ENCODE results near the gene KRTAP19-7.

KRTAP19-7 gene, protein sequence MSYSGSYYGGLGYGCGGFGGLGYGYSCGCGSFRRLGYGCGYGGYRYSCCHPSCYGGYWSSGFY

DNA sequence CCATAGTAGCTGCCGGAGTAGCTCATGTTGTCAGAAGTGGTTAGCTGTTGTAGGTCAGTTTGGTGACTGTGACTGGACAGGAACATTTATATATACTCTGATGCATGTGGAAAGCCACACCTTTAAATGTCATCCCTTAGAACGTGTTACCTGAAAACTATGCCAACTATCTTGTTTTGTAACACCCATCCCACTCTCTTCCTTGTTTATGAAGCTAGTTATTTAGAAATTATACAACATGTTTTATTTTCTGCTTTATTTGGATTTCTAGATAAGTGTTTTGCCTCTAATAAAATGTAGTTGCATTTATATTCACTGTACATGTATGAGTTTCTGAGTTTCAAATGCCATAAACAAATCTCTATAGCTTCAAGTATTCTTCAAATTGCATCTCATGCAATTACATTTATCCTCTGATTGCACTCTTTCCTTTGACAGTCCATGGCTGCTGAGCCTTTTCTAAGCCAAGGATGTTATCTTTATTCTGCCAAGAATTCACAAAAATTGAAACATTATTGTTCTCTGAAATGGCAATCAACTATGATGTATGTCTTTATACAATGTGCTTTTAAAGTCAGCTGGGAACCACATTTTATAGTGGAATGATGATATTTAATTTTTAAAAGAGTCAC is at the start of gene KRTAP19-7:
TSS of gene KRTAP19-7 (minus strand) at position 51 of the 632 bp plus-strand sequence. CDS start at position 26, 25 bp downstream.
- no peaks in the 10 kb centered on the region for H3K27me3 ChIP-seq (ENCODE audit: insufficient read depth, insufficient read length)
- H3K9me3 ChIP-seq (ENCODE audit: insufficient read depth, low read length): no peaks in the 10 kb centered on the region; the same call in 1 of the 2 replicates
- no peak within 1 kb of the TSS for H3K4me3 ChIP-seq (ENCODE audit: insufficient read length, low read depth)
- TF ChIP-seq ZNF274 (IDR thresholded peaks at IDR 0.05; ENCODE audit: low read depth, low read length) (no peak), SUZ12 (IDR thresholded peaks at IDR 0.05; ENCODE audit: extremely low read depth, insufficient read depth, insufficient read length) (no peak), YY1 (IDR thresholded peaks at IDR 0.05; ENCODE audit: insufficient read depth, insufficient read length) (no peak)
- H3K9ac ChIP-seq (ENCODE audit: insufficient read length, low read depth): no peak within 1 kb of the TSS
- H3K36me3 ChIP-seq (ENCODE audit: insufficient read depth, insufficient read length, low read length): no peaks in the 10 kb centered on the region
- no peak for DNase-seq (ENCODE audit: low read depth, low spot score)
- H3K4me1 ChIP-seq (ENCODE audit: insufficient read depth, insufficient read length): no peaks in the 10 kb centered on the region

DNA sequence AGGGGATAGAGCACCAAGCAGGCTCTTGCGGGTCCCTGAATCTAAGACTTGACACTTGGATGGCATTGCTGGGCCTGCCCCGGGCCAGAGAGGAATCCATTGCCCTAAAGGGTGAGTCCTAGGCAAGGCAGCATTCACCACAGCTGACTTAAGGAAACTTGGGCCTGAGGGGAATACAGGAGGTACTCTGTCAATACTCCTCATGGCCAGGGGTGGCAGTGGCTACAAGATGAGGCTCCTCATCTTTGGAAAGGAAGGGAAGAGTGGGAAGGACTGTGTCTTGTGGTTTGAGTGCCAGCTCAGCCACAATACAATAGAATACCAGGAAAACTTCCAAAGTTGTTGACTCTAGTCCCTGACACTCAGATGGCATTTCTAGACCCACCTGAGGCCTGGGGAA is 44.9 kb upstream of the KRTAP19-7 start:
- no peak overlapping the region for H3K4me3 ChIP-seq (ENCODE audit: insufficient read length, low read depth)
- TF ChIP-seq SUZ12 (IDR thresholded peaks at IDR 0.05; ENCODE audit: extremely low read depth, insufficient read depth, insufficient read length) (no peak), YY1 (IDR thresholded peaks at IDR 0.05; ENCODE audit: insufficient read depth, insufficient read length) (no peak), ZNF274 (IDR thresholded peaks at IDR 0.05; ENCODE audit: low read depth, low read length) (no peak)
- DNase-seq (ENCODE audit: low read depth, low spot score): peak; percentile 20

DNA sequence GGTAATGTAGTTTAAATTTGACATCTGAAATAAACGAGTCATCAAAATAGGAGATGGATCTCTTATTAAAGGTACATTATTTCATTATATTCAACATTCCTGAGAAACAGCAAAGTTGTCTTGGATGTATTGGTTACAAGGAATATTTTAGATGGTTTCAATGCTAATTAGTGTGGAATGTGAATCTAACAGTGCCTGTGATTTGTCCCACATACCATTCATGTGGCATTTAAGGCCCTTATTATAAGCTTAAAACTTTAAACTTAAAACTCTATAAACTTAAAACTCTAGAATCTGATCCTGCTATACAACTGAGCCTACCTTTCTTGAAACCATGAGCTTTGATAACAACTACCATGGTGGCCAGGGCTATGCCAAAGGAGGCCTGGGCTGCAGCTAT is 39.7 kb upstream of the KRTAP19-7 start, which contains the start of gene KRTAP22-1:
TSS of gene KRTAP22-1 (plus strand) at position 301 of the 400 bp plus-strand sequence.
- no peaks in the 10 kb centered on the region for H3K9me3 ChIP-seq (ENCODE audit: insufficient read depth, low read length)
- H3K27me3 ChIP-seq (ENCODE audit: insufficient read depth, insufficient read length): no peaks in the 10 kb centered on the region
- no peaks in the 10 kb centered on the region for H3K4me1 ChIP-seq (ENCODE audit: insufficient read depth, insufficient read length)
- no peak for DNase-seq (ENCODE audit: low read depth, low spot score)
- H3K4me3 ChIP-seq (ENCODE audit: insufficient read length, low read depth): no peak within 1 kb of the TSS
- H3K9ac ChIP-seq (ENCODE audit: insufficient read length, low read depth): no peak within 1 kb of the TSS
- TF ChIP-seq ZNF274 (IDR thresholded peaks at IDR 0.05; ENCODE audit: low read depth, low read length): no peak
- no peak for TF ChIP-seq SUZ12 (IDR thresholded peaks at IDR 0.05; ENCODE audit: extremely low read depth, insufficient read depth, insufficient read length)
- no peak for TF ChIP-seq YY1 (IDR thresholded peaks at IDR 0.05; ENCODE audit: insufficient read depth, insufficient read length)
- H3K36me3 ChIP-seq (ENCODE audit: insufficient read depth, insufficient read length, low read length): no peaks in the 10 kb centered on the region

More for the DNA sequence above, 44.9 kb upstream of the KRTAP19-7 start:
- H3K36me3 ChIP-seq (ENCODE audit: insufficient read depth, insufficient read length, low read length): no peaks in the 10 kb centered on the region
- H3K27me3 ChIP-seq (ENCODE audit: insufficient read depth, insufficient read length): no peaks in the 10 kb centered on the region
- no peaks in the 10 kb centered on the region for H3K9me3 ChIP-seq (ENCODE audit: insufficient read depth, low read length)
- H3K4me1 ChIP-seq (ENCODE audit: insufficient read depth, insufficient read length): no peaks in the 10 kb centered on the region
- no peak overlapping the region for H3K9ac ChIP-seq (ENCODE audit: insufficient read length, low read depth)

DNA sequence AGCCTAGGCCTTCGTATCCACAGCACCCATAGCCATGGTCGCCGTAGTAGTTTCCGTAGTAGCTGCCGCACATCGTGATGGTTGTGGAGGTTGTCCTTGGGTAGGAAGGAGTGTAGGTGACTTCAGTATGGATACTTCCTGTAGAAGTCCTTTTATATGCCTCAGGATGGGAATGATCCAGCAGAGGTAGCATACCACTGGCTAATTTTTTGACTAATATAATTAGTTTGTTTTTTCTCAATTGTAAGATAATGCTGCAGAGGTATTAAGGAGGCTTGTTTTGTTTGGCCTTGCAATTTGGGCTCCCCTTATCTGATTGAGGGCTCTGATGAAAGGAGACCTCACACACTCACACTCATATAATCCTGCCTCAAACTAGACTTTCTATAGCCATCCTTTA is 37.7 kb upstream of the KRTAP19-7 start, which contains the start of gene KRTAP6-2:
TSS of gene KRTAP6-2 (minus strand) at position 101 of the 400 bp plus-strand sequence. CDS start at position 73, 28 bp downstream.
- H3K9me3 ChIP-seq (ENCODE audit: insufficient read depth, low read length): no peaks in the 10 kb centered on the region

DNA sequence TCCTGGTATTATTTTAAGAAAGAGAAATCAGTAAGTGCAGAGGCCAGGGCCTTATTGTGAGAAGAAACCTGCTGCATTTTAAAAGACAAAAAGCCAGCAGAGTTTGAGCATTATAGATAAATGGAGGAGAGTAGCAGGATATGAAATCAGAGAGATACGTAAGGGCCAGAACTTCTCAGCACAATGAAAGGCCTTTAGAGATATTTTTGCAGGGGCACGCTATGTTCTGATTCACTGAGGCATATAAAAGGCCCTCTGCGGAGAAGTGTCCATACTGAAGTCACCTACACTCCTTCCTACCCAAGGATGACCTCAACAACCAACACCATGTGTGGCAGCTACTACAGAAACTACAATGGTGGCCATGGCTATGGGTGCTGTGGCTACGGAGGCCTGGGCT is 31.0 kb upstream of the KRTAP19-7 start, which contains the start of gene KRTAP6-3:
TSS of gene KRTAP6-3 (plus strand) at position 301 of the 400 bp plus-strand sequence. CDS start at position 307, 6 bp downstream.
- Histone ChIP-seq H3K9me3 (ENCODE audit: insufficient read depth, low read length) (no peaks in the 10 kb centered on the region), H3K4me3 (ENCODE audit: insufficient read length, low read depth) (no peak within 1 kb of the TSS), H3K4me1 (ENCODE audit: insufficient read depth, insufficient read length) (no peaks in the 10 kb centered on the region), H3K27me3 (ENCODE audit: insufficient read depth, insufficient read length) (no peaks in the 10 kb centered on the region), H3K9ac (ENCODE audit: insufficient read length, low read depth) (no peak within 1 kb of the TSS), H3K36me3 (ENCODE audit: insufficient read depth, insufficient read length, low read length) (no peaks in the 10 kb centered on the region)
- no peak for DNase-seq (ENCODE audit: low read depth, low spot score)
- TF ChIP-seq SUZ12 (IDR thresholded peaks at IDR 0.05; ENCODE audit: extremely low read depth, insufficient read depth, insufficient read length) (no peak), ZNF274 (IDR thresholded peaks at IDR 0.05; ENCODE audit: low read depth, low read length) (no peak)

More for the DNA sequence above, 37.7 kb upstream of the KRTAP19-7 start, which contains the start of gene KRTAP6-2:
- H3K36me3 ChIP-seq (ENCODE audit: insufficient read depth, insufficient read length, low read length): no peaks in the 10 kb centered on the region
- no peaks in the 10 kb centered on the region for H3K4me1 ChIP-seq (ENCODE audit: insufficient read depth, insufficient read length)
- no peak for TF ChIP-seq YY1 (IDR thresholded peaks at IDR 0.05; ENCODE audit: insufficient read depth, insufficient read length)
- TF ChIP-seq SUZ12 (IDR thresholded peaks at IDR 0.05; ENCODE audit: extremely low read depth, insufficient read depth, insufficient read length): no peak
- TF ChIP-seq ZNF274 (IDR thresholded peaks at IDR 0.05; ENCODE audit: low read depth, low read length): no peak
- H3K4me3 ChIP-seq (ENCODE audit: insufficient read length, low read depth): no peak within 1 kb of the TSS
- no peak within 1 kb of the TSS for H3K9ac ChIP-seq (ENCODE audit: insufficient read length, low read depth)
- no peaks in the 10 kb centered on the region for H3K27me3 ChIP-seq (ENCODE audit: insufficient read depth, insufficient read length)
- no peak for DNase-seq (ENCODE audit: low read depth, low spot score)

DNA sequence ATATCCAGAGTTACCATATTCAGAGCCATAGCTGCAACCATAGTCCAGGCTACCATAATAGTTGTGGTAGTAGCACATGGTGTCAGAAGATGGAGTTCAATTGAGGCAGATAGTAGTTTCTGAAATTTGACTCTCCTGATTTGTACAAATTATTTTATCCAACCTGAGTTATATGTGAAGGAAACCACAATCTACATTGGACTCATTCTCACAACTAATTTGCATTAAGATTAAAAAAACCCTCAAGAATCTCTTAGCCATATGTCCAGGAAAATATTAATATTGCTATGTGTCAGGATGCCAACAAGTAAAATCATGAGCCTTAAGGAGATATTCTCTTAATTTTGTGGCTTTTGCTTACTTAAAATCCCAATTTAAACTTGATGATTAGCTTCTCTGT is 29.2 kb upstream of the KRTAP19-7 start, which contains the start of gene KRTAP22-2:
TSS of gene KRTAP22-2 (minus strand) at position 101 of the 400 bp plus-strand sequence.
- no peaks in the 10 kb centered on the region for H3K9me3 ChIP-seq (ENCODE audit: insufficient read depth, low read length)
- H3K27me3 ChIP-seq (ENCODE audit: insufficient read depth, insufficient read length): no peaks in the 10 kb centered on the region
- TF ChIP-seq SUZ12 (IDR thresholded peaks at IDR 0.05; ENCODE audit: extremely low read depth, insufficient read depth, insufficient read length) (no peak), YY1 (IDR thresholded peaks at IDR 0.05; ENCODE audit: insufficient read depth, insufficient read length) (no peak), ZNF274 (IDR thresholded peaks at IDR 0.05; ENCODE audit: low read depth, low read length) (no peak)
- no peaks in the 10 kb centered on the region for H3K36me3 ChIP-seq (ENCODE audit: insufficient read depth, insufficient read length, low read length)
- no peak within 1 kb of the TSS for H3K4me3 ChIP-seq (ENCODE audit: insufficient read length, low read depth)
- DNase-seq (ENCODE audit: low read depth, low spot score): no peak
- H3K9ac ChIP-seq (ENCODE audit: insufficient read length, low read depth): no peak within 1 kb of the TSS
- no peaks in the 10 kb centered on the region for H3K4me1 ChIP-seq (ENCODE audit: insufficient read depth, insufficient read length)

DNA sequence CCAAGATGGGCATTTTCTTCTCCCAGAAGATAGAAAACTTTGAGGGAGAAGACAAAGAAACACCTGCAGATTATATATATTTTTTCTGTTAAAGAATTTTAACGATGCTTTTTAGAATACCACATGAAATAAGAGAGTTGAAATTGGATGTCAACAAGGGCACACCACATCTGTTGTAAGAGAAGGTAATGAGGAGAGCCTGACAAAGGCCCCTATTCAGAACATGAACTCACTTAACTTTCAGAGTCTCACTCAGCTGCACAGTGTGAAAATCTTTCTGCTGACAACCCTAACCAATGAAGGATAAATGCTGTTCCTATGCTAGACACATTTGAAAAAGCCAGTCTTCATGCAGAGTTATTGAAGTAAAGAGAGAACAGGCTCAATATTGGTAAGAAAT is 21.8 kb upstream of the KRTAP19-7 start:
- no peak overlapping the region for H3K9ac ChIP-seq (ENCODE audit: insufficient read length, low read depth)
- no peaks in the 10 kb centered on the region for H3K9me3 ChIP-seq (ENCODE audit: insufficient read depth, low read length)
- no peaks in the 10 kb centered on the region for H3K36me3 ChIP-seq (ENCODE audit: insufficient read depth, insufficient read length, low read length)
- TF ChIP-seq YY1 (IDR thresholded peaks at IDR 0.05; ENCODE audit: insufficient read depth, insufficient read length): no peak
- no peak for TF ChIP-seq SUZ12 (IDR thresholded peaks at IDR 0.05; ENCODE audit: extremely low read depth, insufficient read depth, insufficient read length)
- no peak for TF ChIP-seq ZNF274 (IDR thresholded peaks at IDR 0.05; ENCODE audit: low read depth, low read length)
- H3K27me3 ChIP-seq (ENCODE audit: insufficient read depth, insufficient read length): no peaks in the 10 kb centered on the region
- H3K4me3 ChIP-seq (ENCODE audit: insufficient read length, low read depth): no peak overlapping the region
- no peak for DNase-seq (ENCODE audit: low read depth, low spot score)
- H3K4me1 ChIP-seq (ENCODE audit: insufficient read depth, insufficient read length): no peaks in the 10 kb centered on the region

Data from NT2/D1 (cell line).